Spleen (tissue), 11 donors: ENCODE results near the gene JARID2. TPM values are rescaled to one million over a fixed set of nuclear protein-coding genes. Genes with fewer than 3 reads are reported as not detected.

Source experiments
- DNase-seq: peaks from one replicate; pipeline ENCODE4 v3.0.0-alpha.2; 2020
- H3K27ac ChIP-seq, 8 donors: fragments of 200-600 bp; sonication (generic) in 7 of 8; 1 replicate in 4 of 8; 2 replicates in 4 of 8; pipeline versions ENCODE4 v1.5.0 to v1.8.0; 2016 to 2021; ENCODE audit warnings: inconsistent platforms in 4 of 8, mild to moderate bottlenecking in 4 of 8, moderate library complexity in 1 of 8
- H3K27me3 ChIP-seq, 7 donors: fragments of 200-600 bp; sonication (generic) in 6 of 7; replicated peaks in 1 of 7; 1 replicate in 4 of 7; 2 replicates in 3 of 7; pipeline versions ENCODE4 v1.5.0 to v1.8.0; 2016 to 2021; ENCODE audit warnings: inconsistent platforms in 3 of 7, mild to moderate bottlenecking in 1 of 7
- H3K36me3 ChIP-seq, 6 donors: fragments of 200-600 bp; sonication (generic) in 5 of 6; 1 replicate in 4 of 6; 2 replicates in 2 of 6; pipeline versions ENCODE4 v1.5.0 to v1.8.0; 2016 to 2021; ENCODE audit warnings: inconsistent platforms in 2 of 6
- H3K4me1 ChIP-seq, 6 donors: fragments of 200-600 bp; sonication (generic) in 5 of 6; 1 replicate in 3 of 6; 2 replicates in 3 of 6; pipeline versions ENCODE4 v1.5.0 to v1.8.0; 2016 to 2021; ENCODE audit warnings: inconsistent platforms in 3 of 6
- H3K4me3 ChIP-seq, 8 donors: fragments of 200-600 bp; sonication (generic) in 7 of 8; 1 replicate in 4 of 8; 2 replicates in 4 of 8; pipeline versions ENCODE4 v1.5.0 to v1.8.0; 2016 to 2021; ENCODE audit warnings: inconsistent platforms in 4 of 8, mild to moderate bottlenecking in 4 of 8, moderate library complexity in 2 of 8
- H3K9me3 ChIP-seq, 8 donors: fragments of 200-600 bp; sonication (generic) in 7 of 8; 1 replicate in 4 of 8; 2 replicates in 4 of 8; pipeline versions ENCODE4 v1.5.0 to v1.8.0; 2016 to 2021; ENCODE audit warnings: inconsistent platforms in 4 of 8
- CTCF ChIP-seq, 11 experiments: fragments of 200-600 bp in 7 of 11; fragments of 450-650 bp in 4 of 11; sonication (generic) in 4 of 11; IDR thresholded peaks in 8 of 11; conservative IDR thresholded peaks in 3 of 11; 1 replicate in 7 of 11; 2 replicates in 4 of 11; pipeline versions ENCODE4 v1.4.0 to v1.8.0; 2016 to 2021; ENCODE audit warnings: antibody characterized with exemption in 11 of 11, inconsistent platforms in 4 of 11, mild to moderate bottlenecking in 1 of 11
- POLR2A ChIP-seq, 3 donors: fragments of 450-650 bp; IDR thresholded peaks; one replicate each; pipeline ENCODE4 v1.5.1; 2017; ENCODE audit warnings: antibody characterized with exemption in 3 of 3, mild to moderate bottlenecking in 1 of 3
- POLR2AphosphoS5 ChIP-seq, 3 donors: sonication (generic); formaldehyde crosslinking; IDR thresholded peaks; one replicate each; pipeline ENCODE4 v1.5.1; 2017; ENCODE audit warnings: antibody characterized with exemption in 3 of 3
- WGBS, 5 donors: extraction: QIAGEN DNeasy Blood & Tissue Kit in 3 of 5; methylation state at CpG; one replicate each; pipeline versions ENCODE4 v1.1.5 to v1.1.7; 2013 to 2018; 5-methylcytosine and 5-hydroxymethylcytosine counted together
- intact Hi-C: fragments of 100-400 bp; cut with DNase I; formaldehyde crosslinking; loops from one replicate; pipeline ENCODE4 v1.15.0; 2023; ENCODE audit warnings: low total_unique reads
- polyA plus RNA-seq, 3 donors: library from polyadenylated mRNA; stranded (reverse); fragments of 200-250 nt; gene quantifications; one replicate each; pipeline ENCODE4 v1.2.1, GENCODE V29; 2013
- total RNA-seq, 7 donors: library from RNA; depleted of rRNA in 3 of 7; stranded (reverse); fragments of >200 nt in 3 of 7; fragmentation: NEBNext Ultra II Directional in 4 of 7; extraction: Animal tissue kit (Norgen Biotek cat#: 25700) in 4 of 7; gene quantifications; one replicate each; pipeline versions ENCODE4 v1.1.0 to v1.2.1, GENCODE V29; 2016 to 2021
- donor health status: healthy with polysubstance abuse.
- donor health status: DM: no; HTN: no; CAD: no; lungs with moderate emphysema.
- donor health status: DM: no; HTN: no; CAD: no.
- donor health status: Bipolar disorder and iron deficiency.
- donor health status: healthy.
- donor health status: DM: no; HTN: no; CAD: no.
- donor health status: DM: yes; HTN: yes; CAD: no.

JARID2 gene
- total and polyA plus RNA-seq, 10 donors: 4.4 to 27.1 (median 20.6) TPM

- TF ChIP-seq POLR2A (IDR thresholded peaks at IDR 0.05) (no peak), CTCF (IDR thresholded peaks at IDR 0.05 in 8 of 11, conservative IDR thresholded peaks at IDR 0.05 in 3 of 11) (no peak), POLR2AphosphoS5 (IDR thresholded peaks at IDR 0.05) (peak in 1 of 3 donors; percentile 29)
- intact Hi-C loops: no loop called here
- Histone ChIP-seq H3K36me3 (peaks cover 4 to 96% (median 52%) of the 10 kb centered on the region in 6 donors), H3K4me3 (no peak overlapping the region), H3K4me1 (peaks cover 0 to 34% (median 1%) of the 10 kb centered on the region in 6 donors), H3K9me3 (no peaks in the 10 kb centered on the region), H3K27me3 (no peaks in the 10 kb centered on the region), H3K27ac (no peak overlapping the region)
- no peak for DNase-seq
- WGBS, 5 donors: 93 to 98% (median 97%) methylated on average over 12 of the region's 12 CpGs
Measured at GRCh38 chr6:15499125-15499524, 253.3 kb downstream of the JARID2 start.

GRCh38 chr6:15499591-15499990, 253.7 kb downstream of the JARID2 start:
- 89 to 96% (median 94%) methylated on average over 8 to 9 of the region's 9 CpGs for WGBS, 5 donors
- Histone ChIP-seq H3K9me3 (no peaks in the 10 kb centered on the region), H3K27ac (no peak overlapping the region), H3K36me3 (peaks cover 4 to 100% (median 52%) of the 10 kb centered on the region in 6 donors), H3K4me1 (peaks cover 0 to 39% (median 3%) of the 10 kb centered on the region in 6 donors), H3K27me3 (no peaks in the 10 kb centered on the region), H3K4me3 (no peak overlapping the region)
- intact Hi-C loops: no loop called here
- DNase-seq: no peak
- TF ChIP-seq POLR2AphosphoS5 (IDR thresholded peaks at IDR 0.05) (no peak), POLR2A (IDR thresholded peaks at IDR 0.05) (no peak), CTCF (IDR thresholded peaks at IDR 0.05 in 8 of 11, conservative IDR thresholded peaks at IDR 0.05 in 3 of 11) (no peak)

- Histone ChIP-seq H3K36me3 (peaks cover 4 to 100% (median 52%) of the 10 kb centered on the region in 6 donors), H3K27me3 (no peaks in the 10 kb centered on the region), H3K4me1 (peaks cover 0 to 43% (median 8%) of the 10 kb centered on the region in 6 donors), H3K27ac (no peak overlapping the region), H3K4me3 (no peak overlapping the region), H3K9me3 (no peaks in the 10 kb centered on the region)
- 87 to 95% (median 92%) methylated on average over 16 of the region's 16 CpGs for WGBS, 5 donors
- intact Hi-C loops: no loop called here
- no peak for TF ChIP-seq CTCF (IDR thresholded peaks at IDR 0.05 in 8 of 11, conservative IDR thresholded peaks at IDR 0.05 in 3 of 11)
- TF ChIP-seq POLR2A (IDR thresholded peaks at IDR 0.05): no peak
- TF ChIP-seq POLR2AphosphoS5 (IDR thresholded peaks at IDR 0.05): no peak
- DNase-seq: no peak
Measured at GRCh38 chr6:15500078-15500740, 254.3 kb downstream of the JARID2 start.

GRCh38 chr6:15500901-15501825, 255.3 kb downstream of the JARID2 start:
- intact Hi-C loops: no loop called here
- Histone ChIP-seq H3K9me3 (no peaks in the 10 kb centered on the region), H3K27ac (peak overlapping the region in 1 of 8 donors; percentile 39), H3K27me3 (no peaks in the 10 kb centered on the region), H3K4me1 (peaks cover 0 to 48% (median 15%) of the 10 kb centered on the region in 6 donors), H3K36me3 (peaks cover 4 to 100% (median 53%) of the 10 kb centered on the region in 6 donors), H3K4me3 (no peak overlapping the region)
- TF ChIP-seq CTCF (IDR thresholded peaks at IDR 0.05 in 8 of 11, conservative IDR thresholded peaks at IDR 0.05 in 3 of 11) (no peak), POLR2AphosphoS5 (IDR thresholded peaks at IDR 0.05) (peak in 1 of 3 donors; percentile 39), POLR2A (IDR thresholded peaks at IDR 0.05) (no peak)
- DNase-seq: peak; percentile 61
- WGBS, 5 donors: 85 to 94% (median 91%) methylated on average over 34 to 38 of the region's 38 CpGs
